ENCODE results near the gene CLRN2. TPM values are rescaled to one million over a fixed set of nuclear protein-coding genes. Genes with fewer than 3 reads are reported as not detected.
"Not testable (repeated sequence)": the region's sequence is repeated elsewhere in the genome, so short reads cannot be mapped to it uniquely, and the experiment has no call there.

The CLRN2 gene
- total RNA-seq, 1 experiment from 2014 or later: not detected

GRCh38 chr4:17575177-17575576, 60.2 kb downstream of the CLRN2 start:
- H3K4me3 ChIP-seq; H3K27me3 ChIP-seq; H3K27ac ChIP-seq; DNase-seq; H3K4me1 ChIP-seq; H3K9me3 ChIP-seq (replicated peaks); H3K36me3 ChIP-seq: not testable (repeated sequence)

Other genes with a start within 250 kb of the CLRN2 start
- 34.5 and 38.0 TPM in 2 replicates for gene QDPR, start 3.1 kb upstream of the CLRN2 start, total RNA-seq (2014; rRNA removed; shearing (Covaris generic))
- 58.3 and 61.5 TPM in 2 replicates for gene LAP3, start 62.0 kb downstream of the CLRN2 start, total RNA-seq (2014; rRNA removed; shearing (Covaris generic))
- gene MED28, start 99.5 kb downstream of the CLRN2 start, total RNA-seq (2014; rRNA removed; shearing (Covaris generic)): 39.2 and 43.7 TPM in 2 replicates